HepG2 (cell line): ENCODE results near the gene NLRC3. TPM values are rescaled to one million over a fixed set of nuclear protein-coding genes. Genes with fewer than 3 reads are reported as not detected.

Experiments
- ASH2L ChIP-seq: fragments of 300-600, 200-600 bp; sonication (generic); IDR thresholded peaks from 2 replicates; pipeline ENCODE4 v1.7.0; 2017; ENCODE audit warnings: low read depth, mild to moderate bottlenecking, moderate library complexity, mixed read lengths, low read length; ENCODE audit not compliant: insufficient read length
- DMAP1 ChIP-seq: IDR thresholded peaks from 2 replicates; pipeline ENCODE4 v1.6.1; 2016
- NR2F2 ChIP-seq: IDR thresholded peaks from 2 replicates; pipeline ENCODE4 v1.6.1; 2012; ENCODE audit warnings: low read depth, inconsistent platforms, borderline replicate concordance
- PATZ1 ChIP-seq: sonication (generic); formaldehyde crosslinking; IDR thresholded peaks from 2 replicates; pipeline ENCODE4 v1.4.0; 2020; ENCODE audit warnings: missing genetic modification reagents
- PRMT3 ChIP-seq: sonication (generic); formaldehyde crosslinking; IDR thresholded peaks from 2 replicates; pipeline ENCODE4 v1.8.1; 2022; ENCODE audit warnings: low read depth, mild to moderate bottlenecking, moderate library complexity, missing genetic modification reagents, borderline replicate concordance
- RAD21 ChIP-seq: fragments of 450-650 bp; formaldehyde crosslinking; IDR thresholded peaks from 2 replicates; pipeline ENCODE4 v1.5.0; 2020; ENCODE audit warnings: mild to moderate bottlenecking
- RXRB ChIP-seq: IDR thresholded peaks from 2 replicates; pipeline ENCODE4 v1.6.1; 2016; ENCODE audit warnings: borderline replicate concordance, missing genetic modification reagents, missing compliant biosample characterization
- SETDB1 ChIP-seq: sonication (generic); formaldehyde crosslinking; IDR thresholded peaks from 2 replicates; pipeline ENCODE4 v1.5.1; 2020; ENCODE audit warnings: missing genetic modification reagents, mild to moderate bottlenecking, borderline replicate concordance
- SOX13 ChIP-seq, 3 experiments: fragments of 450-650 bp in 1 of 3; sonication (generic) in 1 of 3; formaldehyde crosslinking in 1 of 3; IDR thresholded peaks in 2 of 3; conservative IDR thresholded peaks in 1 of 3; 2 replicates each; pipeline versions ENCODE4 v1.5.0 to v1.6.1; 2016 to 2020; ENCODE audit warnings: antibody characterized with exemption in 1 of 3, mild to moderate bottlenecking in 1 of 3, missing compliant biosample characterization in 1 of 3, missing genetic modification reagents in 1 of 3, moderate library complexity in 1 of 3
- TAF1 ChIP-seq: sonication (generic); formaldehyde crosslinking; IDR thresholded peaks from 2 replicates; pipeline ENCODE4 v1.4.0; 2020; ENCODE audit warnings: missing genetic modification reagents
- ZNF205 ChIP-seq: IDR thresholded peaks from 2 replicates; pipeline ENCODE4 v1.6.1; 2018; ENCODE audit warnings: missing biosample characterization, missing genetic modification reagents
- ZNF430 ChIP-seq: sonication (generic); formaldehyde crosslinking; IDR thresholded peaks from 2 replicates; pipeline ENCODE4 v1.9.0; 2021; ENCODE audit warnings: mild to moderate bottlenecking, missing genetic modification reagents
- ZNF749 ChIP-seq: sonication (generic); formaldehyde crosslinking; IDR thresholded peaks from 2 replicates; pipeline ENCODE4 v1.8.0; 2022; ENCODE audit warnings: mild to moderate bottlenecking, missing genetic modification reagents, moderate library complexity, borderline replicate concordance
- ZNF781 ChIP-seq: sonication (generic); formaldehyde crosslinking; IDR thresholded peaks from 2 replicates; pipeline ENCODE4 v1.5.1; 2020; ENCODE audit warnings: borderline replicate concordance, mild to moderate bottlenecking, missing genetic modification reagents; ENCODE audit errors: not compliant biosample characterization
- ZXDC ChIP-seq: sonication (generic); formaldehyde crosslinking; IDR thresholded peaks from 2 replicates; pipeline ENCODE4 v1.5.0; 2020; ENCODE audit warnings: mild to moderate bottlenecking, missing genetic modification reagents
- polyA plus RNA-seq, 8 experiments: library from polyadenylated mRNA; depleted of rRNA in 3 of 8; stranded (reverse) in 7 of 8; unstranded in 1 of 8; fragments of >200 nt; fragmentation: Illumina TruSeq in 4 of 8; extraction: Trizol in 4 of 8; gene quantifications; 2 replicates each; pipeline versions ENCODE4 v1.2.1 to v1.2.3, GENCODE V29; 2011 to 2016; ENCODE audit warnings: low read depth in 4 of 8, missing spikeins in 1 of 8, mixed read lengths in 1 of 8; ENCODE audit not compliant: insufficient read depth in 1 of 8
- total RNA-seq, 5 experiments: library from RNA; depleted of rRNA; stranded (reverse); fragments of >200 nt; fragmentation: Illumina TruSeq; extraction: Trizol; gene quantifications; 2 replicates each; pipeline ENCODE4 v1.2.3, GENCODE V29; 2016; ENCODE audit warnings: low read depth in 1 of 5
- TF ChIP-seq, protein P1 (sequence below): sonication (generic); formaldehyde crosslinking; IDR thresholded peaks from 2 replicates; pipeline ENCODE4 v1.4.0; 2020; ENCODE audit warnings: mild to moderate bottlenecking, missing genetic modification reagents
- TF ChIP-seq, protein P2 (sequence below): sonication (generic); formaldehyde crosslinking; IDR thresholded peaks from 2 replicates; pipeline ENCODE4 v1.4.0; 2020; ENCODE audit warnings: missing genetic modification reagents

NLRC3 gene
- total and polyA plus RNA-seq, 2 of the 13 experiments (the other 11 are each of a cell fraction or from before 2014, with no cell fraction given) = not detected

DNA sequence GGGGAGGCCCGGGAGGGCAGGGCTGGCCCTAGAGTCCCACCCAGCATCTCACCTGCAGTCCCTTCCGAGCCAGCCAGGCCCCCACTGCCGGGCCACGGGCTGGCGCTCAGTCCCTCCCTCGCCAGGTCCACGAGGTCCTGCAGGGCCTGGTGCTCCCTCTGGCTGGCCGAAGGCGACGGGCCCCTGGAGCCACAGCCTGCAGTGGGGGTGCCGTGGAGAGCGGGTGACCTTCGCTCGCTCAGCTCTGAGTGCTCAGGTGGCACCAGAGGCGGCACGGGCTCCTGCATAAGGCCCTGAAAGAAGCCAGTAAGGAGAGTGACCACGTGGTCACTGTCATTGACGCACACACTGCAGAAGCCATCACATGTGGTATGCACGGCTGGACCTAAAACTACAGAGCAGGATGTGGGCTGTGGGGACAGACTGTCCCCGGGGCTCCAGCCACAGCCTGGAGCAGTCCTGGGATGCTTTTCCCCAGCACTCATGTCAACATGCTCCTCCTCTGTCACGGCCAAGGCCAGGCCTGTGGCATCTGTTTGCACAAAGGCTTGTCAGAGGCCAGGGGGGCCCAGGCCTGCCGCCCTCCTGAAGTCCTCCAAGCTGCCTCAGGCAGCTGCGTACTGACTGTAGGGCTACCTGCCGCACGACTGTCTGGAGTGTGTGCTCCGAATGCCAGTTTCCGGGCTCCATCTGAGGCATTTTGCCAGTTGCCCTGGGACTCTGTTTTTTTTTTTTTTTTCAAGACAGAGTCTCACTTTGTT lies 19.1 kb upstream of the NLRC3 start (continued):
- 0 out of 2 replicates have a peak, but pooled peaks have one; percentile 74 for TF ChIP-seq ZNF430 (CRISPR knock-in tag)
- peak; percentile 74; the same call in 1 of the 2 replicates for TF ChIP-seq ZNF205 (CRISPR knock-in tag)
- 0 out of 2 replicates have a peak, but pooled peaks have one; percentile 33 for TF ChIP-seq SOX13 (IDR thresholded peaks at IDR 0.05)
- peak in 1 of 2 experiments; percentile 89; a peak in 2 of 4 replicates for TF ChIP-seq SOX13 (CRISPR knock-in tag; conservative IDR thresholded peaks at IDR 0.05 in 1 of 2, IDR thresholded peaks at IDR 0.05 in 1 of 2)
- TF ChIP-seq PRMT3 (CRISPR knock-in tag) = peak; percentile 89; the same call in 1 of the 2 replicates
- no peak for TF ChIP-seq ASH2L
- TF ChIP-seq DMAP1 = peak; percentile 89
- TF ChIP-seq, protein P1, sequence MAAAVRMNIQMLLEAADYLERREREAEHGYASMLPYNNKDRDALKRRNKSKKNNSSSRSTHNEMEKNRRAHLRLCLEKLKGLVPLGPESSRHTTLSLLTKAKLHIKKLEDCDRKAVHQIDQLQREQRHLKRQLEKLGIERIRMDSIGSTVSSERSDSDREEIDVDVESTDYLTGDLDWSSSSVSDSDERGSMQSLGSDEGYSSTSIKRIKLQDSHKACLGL (CRISPR knock-in tag) = 0 out of 2 replicates have a peak, but pooled peaks have one; percentile 51
- TF ChIP-seq, protein P2, sequence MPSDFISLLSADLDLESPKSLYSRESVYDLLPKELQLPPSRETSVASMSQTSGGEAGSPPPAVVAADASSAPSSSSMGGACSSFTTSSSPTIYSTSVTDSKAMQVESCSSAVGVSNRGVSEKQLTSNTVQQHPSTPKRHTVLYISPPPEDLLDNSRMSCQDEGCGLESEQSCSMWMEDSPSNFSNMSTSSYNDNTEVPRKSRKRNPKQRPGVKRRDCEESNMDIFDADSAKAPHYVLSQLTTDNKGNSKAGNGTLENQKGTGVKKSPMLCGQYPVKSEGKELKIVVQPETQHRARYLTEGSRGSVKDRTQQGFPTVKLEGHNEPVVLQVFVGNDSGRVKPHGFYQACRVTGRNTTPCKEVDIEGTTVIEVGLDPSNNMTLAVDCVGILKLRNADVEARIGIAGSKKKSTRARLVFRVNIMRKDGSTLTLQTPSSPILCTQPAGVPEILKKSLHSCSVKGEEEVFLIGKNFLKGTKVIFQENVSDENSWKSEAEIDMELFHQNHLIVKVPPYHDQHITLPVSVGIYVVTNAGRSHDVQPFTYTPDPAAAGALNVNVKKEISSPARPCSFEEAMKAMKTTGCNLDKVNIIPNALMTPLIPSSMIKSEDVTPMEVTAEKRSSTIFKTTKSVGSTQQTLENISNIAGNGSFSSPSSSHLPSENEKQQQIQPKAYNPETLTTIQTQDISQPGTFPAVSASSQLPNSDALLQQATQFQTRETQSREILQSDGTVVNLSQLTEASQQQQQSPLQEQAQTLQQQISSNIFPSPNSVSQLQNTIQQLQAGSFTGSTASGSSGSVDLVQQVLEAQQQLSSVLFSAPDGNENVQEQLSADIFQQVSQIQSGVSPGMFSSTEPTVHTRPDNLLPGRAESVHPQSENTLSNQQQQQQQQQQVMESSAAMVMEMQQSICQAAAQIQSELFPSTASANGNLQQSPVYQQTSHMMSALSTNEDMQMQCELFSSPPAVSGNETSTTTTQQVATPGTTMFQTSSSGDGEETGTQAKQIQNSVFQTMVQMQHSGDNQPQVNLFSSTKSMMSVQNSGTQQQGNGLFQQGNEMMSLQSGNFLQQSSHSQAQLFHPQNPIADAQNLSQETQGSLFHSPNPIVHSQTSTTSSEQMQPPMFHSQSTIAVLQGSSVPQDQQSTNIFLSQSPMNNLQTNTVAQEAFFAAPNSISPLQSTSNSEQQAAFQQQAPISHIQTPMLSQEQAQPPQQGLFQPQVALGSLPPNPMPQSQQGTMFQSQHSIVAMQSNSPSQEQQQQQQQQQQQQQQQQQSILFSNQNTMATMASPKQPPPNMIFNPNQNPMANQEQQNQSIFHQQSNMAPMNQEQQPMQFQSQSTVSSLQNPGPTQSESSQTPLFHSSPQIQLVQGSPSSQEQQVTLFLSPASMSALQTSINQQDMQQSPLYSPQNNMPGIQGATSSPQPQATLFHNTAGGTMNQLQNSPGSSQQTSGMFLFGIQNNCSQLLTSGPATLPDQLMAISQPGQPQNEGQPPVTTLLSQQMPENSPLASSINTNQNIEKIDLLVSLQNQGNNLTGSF (CRISPR knock-in tag) = peak; percentile 60; the same call in 1 of the 2 replicates
- TF ChIP-seq RXRB (CRISPR knock-in tag) = peak; percentile 91
- peak; percentile 98 for TF ChIP-seq PATZ1 (CRISPR knock-in tag)
- TF ChIP-seq TAF1 (CRISPR knock-in tag) = peak; percentile 40; the same call in 1 of the 2 replicates
- 0 out of 2 replicates have a peak, but pooled peaks have one; percentile 28 for TF ChIP-seq ZXDC
- TF ChIP-seq NR2F2 = peak; percentile 25; the same call in 1 of the 2 replicates
- peak; percentile 23; the same call in 1 of the 2 replicates for TF ChIP-seq RAD21 (CRISPR knock-in tag)
- TF ChIP-seq ZNF749 (CRISPR knock-in tag) = 0 out of 2 replicates have a peak, but pooled peaks have one; percentile 41
- peak; percentile 78 for TF ChIP-seq ZNF781 (CRISPR knock-in tag)
- TF ChIP-seq SETDB1 (CRISPR knock-in tag) = no peak
